GM23338 (cell line): ENCODE measurements around the gene CLGN. TPM values are rescaled to one million over a fixed set of nuclear protein-coding genes. Genes with fewer than 3 reads are reported as not detected.
A peak's percentile ranks its signal among the peaks of the same experiment; 100 is the strongest.

Experiments used
- ATAC-seq: fragments of 200-7000 bp; cut with Tn5 transposase; 3 replicates; pipeline ENCODE4 v1.9.1; 2020
- DNase-seq: peaks from one replicate; pipeline ENCODE4 v3.0.0-alpha.2; 2015; ENCODE audit warnings: low spot score
- H2AFZ ChIP-seq: fragments of 200-600 bp; sonication (generic); 2 replicates; pipeline ENCODE4 v1.8.0; 2016; ENCODE audit warnings: antibody characterized with exemption, mild to moderate bottlenecking, moderate library complexity
- H3F3A ChIP-seq: fragments of 200-600 bp; sonication (generic); replicated peaks from 2 replicates; pipeline ENCODE4 v1.8.0; 2017; ENCODE audit warnings: antibody characterized with exemption, mixed run types, low read depth
- H3K27ac ChIP-seq: fragments of 200-600 bp; sonication (generic); 2 replicates; pipeline ENCODE4 v1.6.1; 2016; ENCODE audit warnings: low read depth
- H3K27me3 ChIP-seq: fragments of 200-600 bp; sonication (generic); 2 replicates; pipeline ENCODE4 v1.8.0; 2016; ENCODE audit warnings: mild to moderate bottlenecking, mixed run types, moderate library complexity; ENCODE audit not compliant: insufficient read depth
- H3K36me3 ChIP-seq: fragments of 200-600 bp; sonication (generic); 2 replicates; pipeline ENCODE4 v1.8.0; 2016; ENCODE audit warnings: mild to moderate bottlenecking; ENCODE audit not compliant: insufficient read depth
- H3K4me1 ChIP-seq: fragments of 200-600 bp; sonication (generic); 2 replicates; pipeline ENCODE4 v1.8.0; 2016; ENCODE audit warnings: mild to moderate bottlenecking, moderate library complexity; ENCODE audit not compliant: insufficient read depth
- H3K4me2 ChIP-seq: fragments of 200-600 bp; sonication (generic); 2 replicates; pipeline ENCODE4 v1.7.1; 2017; ENCODE audit warnings: mixed run types
- H3K4me3 ChIP-seq: fragments of 200-600 bp; sonication (generic); 2 replicates; pipeline ENCODE4 v1.6.1; 2016; ENCODE audit warnings: mixed run types
- H3K79me2 ChIP-seq: fragments of 200-600 bp; sonication (generic); replicated peaks from 2 replicates; pipeline ENCODE4 v1.8.0; 2017; ENCODE audit warnings: mild to moderate bottlenecking; ENCODE audit not compliant: insufficient read depth
- H3K9me2 ChIP-seq: fragments of 200-600 bp; sonication (generic); 2 replicates; pipeline ENCODE4 v1.8.0; 2017; ENCODE audit not compliant: insufficient read depth
- H4K20me1 ChIP-seq: fragments of 200-600 bp; sonication (generic); replicated peaks from 2 replicates; pipeline ENCODE4 v1.8.0; 2017; ENCODE audit warnings: mild to moderate bottlenecking; ENCODE audit not compliant: insufficient read depth
- H3K27ac Mint-ChIP-seq: 2 replicates; pipeline ENCODE4 v1.8.0; 2020; ENCODE audit warnings: inconsistent platforms, mild to moderate bottlenecking, moderate library complexity, mixed read lengths
- H3K27me3 Mint-ChIP-seq: 3 replicates; pipeline ENCODE4 v1.8.0; 2022; ENCODE audit warnings: low read depth, mild to moderate bottlenecking, moderate library complexity, mixed read lengths, inconsistent platforms; ENCODE audit not compliant: insufficient read depth, poor library complexity
- H3K36me3 Mint-ChIP-seq: 3 replicates; pipeline ENCODE4 v1.8.0; 2021; ENCODE audit warnings: low read depth, mild to moderate bottlenecking, inconsistent platforms, moderate library complexity, mixed read lengths
- H3K4me1 Mint-ChIP-seq: 3 replicates; pipeline ENCODE4 v1.8.0; 2020; ENCODE audit warnings: mild to moderate bottlenecking, inconsistent platforms, mixed read lengths
- H3K4me3 Mint-ChIP-seq: 3 replicates; pipeline ENCODE4 v1.8.0; 2021; ENCODE audit warnings: moderate library complexity, mild to moderate bottlenecking, inconsistent platforms, mixed read lengths
- H3K9me3 Mint-ChIP-seq: 3 replicates; pipeline ENCODE4 v1.8.0; 2020; ENCODE audit warnings: moderate library complexity, mild to moderate bottlenecking, inconsistent platforms, mixed read lengths
- CTCF ChIP-seq, 2 experiments: fragments of 200-600 bp in 1 of 2; sonication (generic) in 1 of 2; conservative IDR thresholded peaks; 2 replicates each; pipeline versions ENCODE4 v1.5.1 to v1.6.1; 2016 to 2017; ENCODE audit warnings: antibody characterized with exemption in 2 of 2, low read depth in 2 of 2, mild to moderate bottlenecking in 2 of 2, moderate library complexity in 1 of 2
- JUNB ChIP-seq: IDR thresholded peaks from one replicate; pipeline ENCODE4 v1.6.1; 2016; ENCODE audit warnings: antibody characterized with exemption; ENCODE audit not compliant: unreplicated experiment
- ZNF462 ChIP-seq: fragments of 250-450 bp; sonication (Bioruptor Pico); IDR thresholded peaks from 2 replicates; pipeline ENCODE4 v1.5.0; 2020; ENCODE audit warnings: mild to moderate bottlenecking, moderate library complexity
- polyA plus RNA-seq: library from polyadenylated mRNA; unstranded; fragments of >200 nt; fragmentation: Nextera tagmentation; extraction: Ambion mirVana; gene quantifications from 2 replicates; pipeline ENCODE4 v1.2.1, GENCODE V29; 2016
- total RNA-seq: library from RNA; depleted of rRNA; stranded (reverse); fragments of >200 nt; shearing (Covaris generic); gene quantifications from 2 replicates; pipeline ENCODE4 v1.2.3, GENCODE V29; 2014

The CLGN gene
- total and polyA plus RNA-seq, 2 experiments from 2014 or later = 4.0 to 5.2 TPM

- Histone ChIP-seq H3K4me3 (no peak overlapping the region), H3K36me3 (no peaks in the 10 kb centered on the region), H3F3A (no peaks in the 10 kb centered on the region)
Measured at GRCh38 chr4:140359562-140360427, 67.7 kb downstream of the CLGN start.

More at GRCh38 chr4:140359562-140360427, 67.7 kb downstream of the CLGN start:
- peak; percentile 99 for ATAC-seq
- Mint-ChIP-seq H3K9me3 (no peaks in the 10 kb centered on the region), H3K4me1 (no peaks in the 10 kb centered on the region), H3K27ac (no peak overlapping the region), H3K36me3 (no peaks in the 10 kb centered on the region), H3K4me3 (no peak overlapping the region), H3K27me3 (no peaks in the 10 kb centered on the region)
- H3K27me3 ChIP-seq = no peaks in the 10 kb centered on the region
- no peaks in the 10 kb centered on the region for H3K79me2 ChIP-seq
- TF ChIP-seq JUNB = no peak
- TF ChIP-seq CTCF (conservative IDR thresholded peaks at IDR 0.05; ENCODE audit: low read depth in 2 of 2) = peak; percentile 88 to 97
- TF ChIP-seq ZNF462 = peak; percentile 60; the same call in 1 of the 2 replicates
- H4K20me1 ChIP-seq = no peaks in the 10 kb centered on the region
- H3K4me2 ChIP-seq = no peak overlapping the region
- no peak overlapping the region; the same call in 1 of the 2 replicates for H2AFZ ChIP-seq
- no peaks in the 10 kb centered on the region for H3K4me1 ChIP-seq
- H3K9me2 ChIP-seq = no peaks in the 10 kb centered on the region
- peak; percentile 97 for DNase-seq
- no peak overlapping the region for H3K27ac ChIP-seq
